NOMO-1 (cell line): ENCODE data around the gene PBX3.

ENCODE experiments used
- DNase-seq, 2 experiments: peaks; one replicate each; lab custom pipeline; 2025; ENCODE audit not compliant: unreplicated experiment in 2 of 2; lab: John Stamatoyannopoulos, UW

Gene PBX3

GRCh38 chr9:125820100-125820804 lies 73.1 kb downstream of the PBX3 start:
- no peak for DNase-seq

- peak in 1 of 2 experiments; percentile 50 for DNase-seq
Observed at GRCh38 chr9:125821078-125821477, 73.9 kb downstream of the PBX3 start.

GRCh38 chr9:125822160-125822559 lies 75.0 kb downstream of the PBX3 start:
- no peak for DNase-seq

- DNase-seq = no peak
Observed at GRCh38 chr9:125822902-125823301, 75.7 kb downstream of the PBX3 start.

GRCh38 chr9:125823874-125824406 lies 76.8 kb downstream of the PBX3 start:
- DNase-seq = peak in 1 of 2 experiments; percentile 59

- DNase-seq = no peak
Observed at GRCh38 chr9:125825762-125826161, 78.6 kb downstream of the PBX3 start.

- no peak for DNase-seq
Observed at GRCh38 chr9:125826850-125827249, 79.7 kb downstream of the PBX3 start.

GRCh38 chr9:125829743-125830142 lies 82.6 kb downstream of the PBX3 start:
- DNase-seq = peak in 1 of 2 experiments; percentile 20

- DNase-seq = no peak
Observed at GRCh38 chr9:125831054-125831453, 83.9 kb downstream of the PBX3 start.

GRCh38 chr9:125831616-125832015 lies 84.4 kb downstream of the PBX3 start:
- no peak for DNase-seq

GRCh38 chr9:125835655-125836054 lies 88.5 kb downstream of the PBX3 start:
- no peak for DNase-seq

- peak in 1 of 2 experiments; percentile 73 for DNase-seq
Observed at GRCh38 chr9:125839317-125839716, 92.1 kb downstream of the PBX3 start.

- DNase-seq = no peak
Observed at GRCh38 chr9:125841444-125841843, 94.3 kb downstream of the PBX3 start.

GRCh38 chr9:125842242-125842641 lies 95.1 kb downstream of the PBX3 start:
- no peak for DNase-seq

- no peak for DNase-seq
Observed at GRCh38 chr9:125843646-125844045, 96.5 kb downstream of the PBX3 start.

- no peak for DNase-seq
Observed at GRCh38 chr9:125844611-125845010, 97.4 kb downstream of the PBX3 start.

- no peak for DNase-seq
Observed at GRCh38 chr9:125845271-125845808, 98.2 kb downstream of the PBX3 start.

GRCh38 chr9:125847735-125848134 lies 100.6 kb downstream of the PBX3 start:
- DNase-seq = no peak

- DNase-seq = no peak
Observed at GRCh38 chr9:125850106-125850632, 103.0 kb downstream of the PBX3 start.

GRCh38 chr9:125850763-125851162 lies 103.6 kb downstream of the PBX3 start:
- DNase-seq = no peak

- DNase-seq = no peak
Observed at GRCh38 chr9:125851979-125852378, 104.8 kb downstream of the PBX3 start.

GRCh38 chr9:125852386-125852785 lies 105.2 kb downstream of the PBX3 start:
- no peak for DNase-seq
